Thymus (tissue), 11 donors: ENCODE data around the gene WRAP53. TPM values are rescaled to one million over a fixed set of nuclear protein-coding genes. Genes with fewer than 3 reads are reported as not detected.

Experiments used
- DNase-seq, 9 donors: peaks; one replicate each; pipeline ENCODE4 v3.0.0-alpha.2; 2013; ENCODE audit warnings: low spot score in 9 of 9, low read depth in 6 of 9, missing footprints in 1 of 9
- H3K27ac ChIP-seq, 2 donors: one replicate each; pipeline ENCODE4 v1.5.1; 2013; ENCODE audit warnings: control low read depth in 1 of 2, low read depth in 1 of 2, low read length in 1 of 2, mild to moderate bottlenecking in 1 of 2, moderate library complexity in 1 of 2
- H3K27me3 ChIP-seq, 2 donors: one replicate each; pipeline ENCODE4 v1.5.1; 2013; ENCODE audit warnings: low read length in 1 of 2; ENCODE audit not compliant: control insufficient read depth in 2 of 2, insufficient read depth in 1 of 2
- H3K36me3 ChIP-seq, 2 donors: one replicate each; pipeline ENCODE4 v1.5.1; 2013; ENCODE audit warnings: low read length in 1 of 2, mild to moderate bottlenecking in 1 of 2, moderate library complexity in 1 of 2; ENCODE audit not compliant: control insufficient read depth in 2 of 2, insufficient read depth in 2 of 2
- H3K4me1 ChIP-seq, 2 donors: one replicate each; pipeline ENCODE4 v1.5.1; 2013; ENCODE audit warnings: low read length in 2 of 2; ENCODE audit not compliant: control insufficient read depth in 2 of 2, insufficient read depth in 2 of 2
- H3K4me3 ChIP-seq, 2 donors: one replicate each; pipeline ENCODE4 v1.5.1; 2013; ENCODE audit warnings: low read length in 2 of 2, control low read depth in 1 of 2, mild to moderate bottlenecking in 1 of 2
- H3K9me3 ChIP-seq, 2 donors: one replicate each; pipeline ENCODE4 v1.5.1; 2013; ENCODE audit warnings: low read length in 1 of 2, mild to moderate bottlenecking in 1 of 2; ENCODE audit not compliant: control insufficient read depth in 2 of 2, insufficient read depth in 1 of 2
- WGBS: extraction: QIAGEN DNeasy Blood & Tissue Kit; methylation state at CpG from one replicate; pipeline ENCODE4 v1.1.7; 2013; 5-methylcytosine and 5-hydroxymethylcytosine counted together
- polyA plus RNA-seq: library from polyadenylated mRNA; stranded (reverse); fragments of 200-250 nt; gene quantifications from one replicate; pipeline ENCODE4 v1.2.3, GENCODE V29; 2013
- total RNA-seq: library from RNA; stranded (reverse); fragments of 120-200 nt; gene quantifications from one replicate; pipeline ENCODE4 v1.2.4, GENCODE V29; 2013
- donor health status: healthy.

WRAP53 gene
- total and polyA plus RNA-seq, 2 donors, result 13.2 to 14.2 TPM

DNA sequence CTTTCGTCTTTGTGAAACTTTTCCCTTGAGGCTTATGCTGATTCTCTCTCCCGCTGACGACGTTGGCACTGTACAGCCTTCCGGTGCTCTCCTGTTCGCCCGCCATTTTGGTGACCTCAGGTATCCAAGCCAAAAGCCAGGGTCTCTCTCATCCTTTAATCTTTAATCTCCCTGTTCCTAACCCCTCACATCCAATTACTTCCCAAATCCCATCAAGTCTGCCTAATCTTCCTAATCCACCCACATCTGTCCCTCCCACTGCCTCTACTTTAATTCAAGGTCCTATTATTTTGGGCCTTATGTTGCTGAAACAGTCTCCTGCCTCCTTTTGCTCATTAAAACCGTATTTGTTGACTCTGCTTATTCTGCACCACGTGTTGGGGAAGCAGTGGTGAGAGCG lies 7.3 kb downstream of the WRAP53 start:
- WGBS, result 98% methylated on average over 10 of the region's 10 CpGs

DNA sequence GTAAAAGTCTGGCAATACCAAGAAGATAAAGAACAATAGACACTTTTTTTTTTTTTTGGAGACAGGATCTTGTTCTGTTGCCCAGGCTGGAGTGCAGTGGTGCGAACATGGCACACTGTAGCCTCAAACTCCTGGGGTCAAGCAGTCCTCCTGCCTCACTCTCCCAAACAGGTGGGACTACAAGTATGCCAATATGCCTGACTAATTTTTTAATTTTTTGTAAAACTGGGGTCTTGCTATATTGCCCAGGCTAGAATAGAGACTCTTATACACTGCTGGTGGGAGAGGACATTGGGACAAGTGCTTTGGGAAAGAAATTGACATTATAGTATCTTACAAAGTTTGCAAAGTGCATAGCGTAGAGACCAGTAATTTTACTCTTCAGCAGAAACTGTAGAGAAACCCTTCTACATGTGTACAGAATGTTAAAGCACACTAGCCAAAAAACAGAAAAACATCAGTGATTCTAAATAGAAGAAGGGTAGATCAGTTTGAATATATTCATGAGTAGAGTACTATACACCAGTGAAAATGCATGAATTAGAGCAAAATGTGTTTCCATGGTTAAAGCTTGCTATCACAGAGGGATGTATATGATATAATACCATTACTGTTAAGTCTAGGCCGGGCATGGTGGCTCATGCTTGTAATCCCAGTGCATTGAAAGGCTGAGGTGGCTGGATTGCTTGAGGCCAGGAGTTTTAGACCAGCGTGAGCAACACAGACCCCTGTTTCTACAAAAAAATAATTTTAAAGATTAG lies 9.7 kb downstream of the WRAP53 start:
- no peaks in the 10 kb centered on the region for H3K9me3 ChIP-seq
- no peak for DNase-seq
- peaks cover 0 to 3% of the 10 kb centered on the region in 2 donors for H3K27me3 ChIP-seq
- WGBS, result 97% methylated on average over 4 of the region's 4 CpGs
- no peak overlapping the region for H3K27ac ChIP-seq
- H3K36me3 ChIP-seq, result peaks cover 26 to 29% of the 10 kb centered on the region in 2 donors
- H3K4me3 ChIP-seq, result no peak overlapping the region
- no peaks in the 10 kb centered on the region for H3K4me1 ChIP-seq

More for the DNA sequence above, 7.3 kb downstream of the WRAP53 start:
- no peak overlapping the region for H3K4me3 ChIP-seq
- H3K27ac ChIP-seq, result no peak overlapping the region
- H3K4me1 ChIP-seq, result no peaks in the 10 kb centered on the region
- no peak for DNase-seq
- no peaks in the 10 kb centered on the region for H3K27me3 ChIP-seq
- no peaks in the 10 kb centered on the region for H3K9me3 ChIP-seq
- peaks cover 4 to 16% of the 10 kb centered on the region in 2 donors for H3K36me3 ChIP-seq

DNA sequence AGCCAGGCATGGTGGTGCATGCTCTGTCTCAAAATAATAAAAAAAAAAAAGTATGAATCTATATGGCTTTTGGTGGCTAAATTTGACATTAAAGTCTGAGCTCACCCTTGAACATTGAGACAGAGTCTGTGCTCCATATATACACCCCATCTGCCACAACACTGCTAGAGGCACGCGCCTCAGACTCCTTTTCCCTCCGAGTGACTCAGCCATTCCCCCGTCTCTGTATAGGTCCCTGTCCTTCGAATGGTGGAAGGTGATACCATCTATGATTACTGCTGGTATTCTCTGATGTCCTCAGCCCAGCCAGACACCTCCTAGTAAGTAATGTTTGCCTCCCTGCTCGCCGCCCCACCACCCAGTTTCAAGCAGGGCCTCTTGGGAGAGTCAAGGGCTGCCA lies 12.2 kb downstream of the WRAP53 start:
- 97% methylated on average over 7 of the region's 7 CpGs for WGBS
- Histone ChIP-seq H3K4me3 (no peak overlapping the region), H3K9me3 (peaks cover 0 to under 1% of the 10 kb centered on the region in 2 donors), H3K27me3 (peaks cover 17 to 28% of the 10 kb centered on the region in 2 donors), H3K36me3 (peaks cover 25 to 27% of the 10 kb centered on the region in 2 donors), H3K4me1 (peaks cover 7 to 8% of the 10 kb centered on the region in 2 donors), H3K27ac (no peak overlapping the region)
- DNase-seq, result no peak

DNA sequence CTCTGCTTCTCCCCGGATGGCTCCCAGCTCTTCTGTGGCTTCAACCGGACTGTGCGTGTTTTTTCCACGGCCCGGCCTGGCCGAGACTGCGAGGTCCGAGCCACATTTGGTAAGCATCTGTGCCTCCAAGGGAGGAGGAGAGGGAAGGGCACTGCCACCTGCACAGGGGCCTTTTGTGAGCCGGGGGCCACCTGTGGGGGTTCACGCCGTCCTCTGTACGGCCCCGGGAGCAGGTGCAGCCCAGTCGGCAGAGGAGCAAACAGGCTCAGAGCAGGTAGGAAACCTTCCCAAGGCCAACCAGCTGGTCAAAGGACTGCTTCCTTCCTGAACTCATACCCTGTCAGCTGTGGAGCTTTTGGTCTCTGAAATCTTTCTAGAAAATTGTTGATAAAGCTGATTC lies 13.4 kb downstream of the WRAP53 start:
- Histone ChIP-seq H3K27me3 (peaks cover 28 to 40% of the 10 kb centered on the region in 2 donors), H3K9me3 (peaks cover 0 to 8% of the 10 kb centered on the region in 2 donors), H3K36me3 (peaks cover 21 to 25% of the 10 kb centered on the region in 2 donors), H3K4me1 (peaks cover 8 to 11% of the 10 kb centered on the region in 2 donors), H3K4me3 (no peak overlapping the region), H3K27ac (no peak overlapping the region)
- 97% methylated on average over 14 of the region's 14 CpGs for WGBS
- no peak for DNase-seq

DNA sequence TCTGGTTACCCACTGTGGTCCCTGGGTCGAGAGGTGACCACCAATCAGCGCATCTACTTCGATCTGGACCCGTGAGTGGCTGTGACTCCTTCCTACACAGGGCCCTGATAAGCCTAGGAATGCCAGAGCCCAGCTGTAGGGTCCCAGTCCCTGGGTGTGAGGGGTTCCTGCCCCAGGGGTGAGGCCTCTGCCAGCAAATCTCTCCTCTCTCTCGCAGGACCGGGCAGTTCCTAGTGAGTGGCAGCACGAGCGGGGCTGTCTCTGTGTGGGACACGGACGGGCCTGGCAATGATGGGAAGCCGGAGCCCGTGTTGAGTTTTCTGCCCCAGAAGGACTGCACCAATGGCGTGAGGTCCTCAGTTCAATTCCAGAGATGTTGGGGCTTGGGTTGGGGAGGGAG lies 14.5 kb downstream of the WRAP53 start:
- Histone ChIP-seq H3K27me3 (peaks cover 38 to 51% of the 10 kb centered on the region in 2 donors), H3K36me3 (peaks cover 18 to 25% of the 10 kb centered on the region in 2 donors), H3K9me3 (peaks cover 0 to 11% of the 10 kb centered on the region in 2 donors), H3K4me1 (peaks cover 8 to 11% of the 10 kb centered on the region in 2 donors), H3K4me3 (no peak overlapping the region), H3K27ac (no peak overlapping the region)
- 98% methylated on average over 13 of the region's 13 CpGs for WGBS
- DNase-seq, result no peak

DNA sequence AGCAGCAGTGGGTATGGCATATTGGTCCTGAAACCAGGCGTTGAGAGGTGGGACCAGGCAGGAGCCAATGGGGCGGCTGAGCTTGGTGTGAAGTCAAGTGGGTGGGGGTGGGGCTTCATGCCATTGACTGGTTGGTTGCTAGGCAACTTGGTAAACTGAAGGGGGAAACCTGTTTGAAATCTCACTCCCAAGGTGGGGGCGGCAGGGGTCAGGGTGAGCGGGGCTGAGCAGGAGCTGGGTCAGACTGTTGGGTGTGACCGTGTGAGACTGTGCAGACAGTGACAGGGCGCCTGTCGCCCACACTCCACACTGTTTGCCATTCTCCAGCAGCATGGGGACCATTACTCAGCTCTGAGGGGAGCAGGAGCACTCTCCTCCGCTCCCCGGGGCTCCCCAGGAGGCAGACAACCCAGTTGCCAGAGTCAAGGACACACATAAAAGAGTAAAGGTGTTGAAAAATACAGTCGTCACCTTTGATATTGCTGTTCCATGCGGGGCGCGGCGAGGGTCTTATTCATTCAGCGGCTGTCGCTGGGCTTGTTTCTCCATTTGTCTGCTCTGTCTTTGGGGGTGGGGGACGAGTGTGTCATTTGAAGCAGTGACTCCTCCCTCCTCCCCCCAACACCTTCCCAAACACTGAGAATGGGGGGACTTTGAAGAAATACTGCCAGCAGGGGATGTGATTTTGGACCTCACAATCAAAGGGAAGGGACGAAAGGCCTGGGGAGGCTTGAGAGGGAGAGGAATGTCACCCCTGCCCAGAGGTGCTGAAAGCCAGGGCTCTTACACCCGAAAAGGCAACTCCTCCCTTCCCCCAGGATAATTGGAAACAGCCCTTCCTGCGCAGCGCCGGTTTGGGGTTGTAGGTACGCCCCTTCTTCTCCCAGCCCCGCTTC lies 15.6 kb downstream of the WRAP53 start:
- 73% methylated on average over 24 of the region's 24 CpGs for WGBS
- H3K9me3 ChIP-seq, result peaks cover 0 to 11% of the 10 kb centered on the region in 2 donors
- peaks cover 38 to 61% of the 10 kb centered on the region in 2 donors for H3K27me3 ChIP-seq
- peaks cover 8 to 11% of the 10 kb centered on the region in 2 donors for H3K4me1 ChIP-seq
- no peak for DNase-seq
- H3K4me3 ChIP-seq, result no peak overlapping the region
- H3K27ac ChIP-seq, result no peak overlapping the region
- H3K36me3 ChIP-seq, result peaks cover 18 to 25% of the 10 kb centered on the region in 2 donors

DNA sequence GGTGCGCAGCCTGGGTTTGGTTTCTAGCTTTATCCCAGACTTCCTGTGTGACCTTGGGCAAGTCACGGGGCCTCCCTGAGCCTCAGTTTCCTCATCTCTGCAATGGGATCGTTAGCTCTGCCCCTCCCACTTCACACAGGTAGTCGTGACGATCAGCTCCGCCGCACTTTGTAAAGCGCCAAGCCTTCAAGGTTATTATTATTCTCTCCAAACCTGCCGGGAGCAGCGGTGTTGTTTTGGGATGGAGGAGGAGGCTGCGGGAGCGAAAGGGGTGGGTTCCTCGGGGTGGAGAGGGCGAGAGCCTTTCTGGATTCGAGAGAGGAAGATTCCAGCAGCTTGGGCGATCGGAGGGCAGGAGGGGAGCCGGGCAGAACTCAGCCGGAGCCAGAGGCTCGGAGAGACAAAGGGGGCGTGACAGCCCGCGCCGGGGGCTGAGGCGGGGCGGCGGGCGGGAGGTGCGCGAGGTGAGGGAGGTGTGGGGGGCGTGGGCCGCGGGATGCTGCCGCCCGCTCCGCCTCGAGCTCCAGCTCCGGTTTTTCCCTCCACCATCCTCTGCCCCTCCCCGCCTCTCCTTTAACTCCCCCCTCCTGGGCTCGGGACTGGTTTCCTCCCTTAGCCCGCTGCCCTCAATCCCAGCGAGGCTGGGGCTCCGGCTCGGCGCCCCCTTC lies 16.5 kb downstream of the WRAP53 start, which contains the start of gene EFNB3:
Gene EFNB3 (plus strand): TSS at position 602 of the 668 bp plus-strand sequence. CDS start 397 bp downstream, outside the sequence.
- DNase-seq, result no peak
- Histone ChIP-seq H3K4me3 (peak within 1 kb of the TSS in 1 of 2 donors; percentile 44), H3K27me3 (peaks cover 38 to 68% of the 10 kb centered on the region in 2 donors), H3K4me1 (peaks cover 8 to 11% of the 10 kb centered on the region in 2 donors), H3K27ac (no peak within 1 kb of the TSS), H3K36me3 (peaks cover 18 to 25% of the 10 kb centered on the region in 2 donors), H3K9me3 (peaks cover 0 to 11% of the 10 kb centered on the region in 2 donors)
- WGBS, result 4% methylated on average over 45 of the region's 45 CpGs

DNA sequence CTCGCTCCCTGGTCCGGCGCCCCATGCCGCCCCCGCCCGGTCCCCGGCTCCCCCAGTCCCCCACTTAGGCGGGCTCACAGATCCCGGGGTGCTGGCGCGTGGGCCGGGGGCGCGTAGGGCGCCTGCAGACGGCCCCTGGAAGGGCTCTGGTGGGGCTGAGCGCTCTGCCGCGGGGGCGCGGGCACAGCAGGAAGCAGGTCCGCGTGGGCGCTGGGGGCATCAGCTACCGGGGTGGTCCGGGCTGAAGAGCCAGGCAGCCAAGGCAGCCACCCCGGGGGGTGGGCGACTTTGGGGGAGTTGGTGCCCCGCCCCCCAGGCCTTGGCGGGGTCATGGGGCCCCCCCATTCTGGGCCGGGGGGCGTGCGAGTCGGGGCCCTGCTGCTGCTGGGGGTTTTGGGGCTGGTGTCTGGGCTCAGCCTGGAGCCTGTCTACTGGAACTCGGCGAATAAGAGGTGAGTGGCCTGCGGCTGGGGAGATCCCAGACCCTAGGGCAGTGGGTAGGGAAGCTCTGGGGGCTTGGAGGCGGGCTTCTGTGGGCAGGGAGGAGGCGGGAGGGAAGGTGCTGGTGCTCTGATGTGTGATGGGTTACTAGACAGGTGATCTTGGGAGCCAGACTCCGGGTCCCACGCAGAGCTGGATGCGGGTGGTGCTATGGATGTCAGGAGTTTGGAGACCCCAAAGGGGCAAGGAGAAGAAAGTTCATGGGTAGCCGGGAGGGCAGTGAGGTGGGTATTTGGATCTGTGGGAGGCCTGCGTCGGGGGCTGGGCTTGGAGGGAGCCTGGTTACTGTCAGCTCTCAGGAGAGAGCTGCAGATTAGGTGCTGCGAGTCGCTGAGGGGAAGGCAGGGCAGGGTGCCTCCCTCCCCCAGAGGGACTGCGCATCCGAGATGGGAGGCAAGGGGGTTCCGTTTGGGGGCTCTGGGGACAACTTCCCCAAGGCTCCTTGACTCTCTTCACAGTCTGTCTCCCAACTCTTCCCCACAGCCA lies 17.3 kb downstream of the WRAP53 start:
- H3K4me1 ChIP-seq, result peaks cover 12 to 16% of the 10 kb centered on the region in 2 donors
- whole genome bisulfite sequencing, result 6% methylated on average over 50 of the region's 50 CpGs
- DNase-seq, result no peak
- peak overlapping the region in 1 of 2 donors; percentile 44 for H3K4me3 ChIP-seq
- peaks cover 16 to 24% of the 10 kb centered on the region in 2 donors for H3K36me3 ChIP-seq
- H3K27ac ChIP-seq, result no peak overlapping the region
- peaks cover 38 to 74% of the 10 kb centered on the region in 2 donors for H3K27me3 ChIP-seq
- H3K9me3 ChIP-seq, result peaks cover 0 to 11% of the 10 kb centered on the region in 2 donors
